NCI-H526 (cell line): ENCODE data around the gene TBC1D22A.

ENCODE experiments used
- DNase-seq, 2 experiments: peaks; one replicate each; lab custom pipeline; 2025; lab: John Stamatoyannopoulos, UW

TBC1D22A gene

DNA sequence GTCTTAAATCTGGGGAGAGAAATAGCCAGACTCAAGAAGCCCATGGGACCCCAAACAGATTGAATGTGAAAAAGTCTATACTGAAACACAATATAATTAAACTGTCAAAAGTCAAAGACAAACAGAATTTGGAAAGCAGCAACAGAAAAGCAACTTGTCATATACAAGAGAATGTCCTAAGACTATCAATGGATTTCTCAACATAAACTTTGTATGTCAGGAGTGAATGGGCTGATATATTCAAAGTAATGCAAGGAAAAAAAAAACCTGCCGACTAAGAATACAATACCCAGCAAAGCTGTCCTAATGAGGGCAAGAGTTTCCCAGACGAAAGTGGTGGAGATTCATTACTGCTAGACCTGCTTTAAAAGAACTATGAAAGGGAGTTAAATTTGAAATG lies 73.2 kb downstream of the TBC1D22A start:
- DNase-seq: no peak

DNA sequence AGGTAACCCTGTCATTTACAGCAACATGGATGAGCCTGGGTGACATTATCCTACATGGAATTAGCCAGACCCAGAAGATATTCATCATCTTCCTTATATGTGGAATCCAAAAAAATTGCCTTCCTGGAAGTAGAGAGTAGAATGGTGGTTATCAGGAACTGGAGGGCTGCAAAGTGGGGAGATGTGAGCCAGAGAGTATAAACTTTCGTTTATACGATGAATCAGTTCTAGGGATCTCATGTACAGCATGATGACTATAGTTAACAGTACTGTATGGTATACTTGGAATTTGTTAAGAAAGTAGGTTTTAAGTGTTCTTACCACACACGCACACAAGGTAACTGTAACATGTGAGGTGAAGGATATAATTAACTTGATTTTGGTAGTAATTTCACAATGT lies 79.1 kb downstream of the TBC1D22A start:
- DNase-seq: no peak

DNA sequence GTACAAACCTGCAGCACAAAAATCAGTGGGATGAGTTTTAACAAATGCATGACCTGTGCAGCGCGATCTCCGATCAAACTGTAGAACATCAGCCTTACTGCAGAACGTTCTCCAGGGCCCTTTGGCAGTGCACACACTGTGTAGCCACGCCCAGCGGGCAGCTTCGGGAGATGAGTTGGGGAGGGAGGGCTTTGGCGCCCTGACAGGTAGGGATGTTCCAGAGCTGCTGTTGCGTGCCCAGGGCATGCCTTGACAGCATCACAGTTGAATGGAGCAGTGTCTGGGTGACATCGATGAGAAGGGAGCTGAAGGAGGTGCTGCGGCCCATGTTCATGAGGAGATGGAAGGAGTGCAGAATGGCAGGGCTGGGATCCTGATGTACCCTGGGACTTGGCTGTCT lies 80.2 kb downstream of the TBC1D22A start:
- DNase-seq: peak in 1 of 2 experiments; percentile 2

DNA sequence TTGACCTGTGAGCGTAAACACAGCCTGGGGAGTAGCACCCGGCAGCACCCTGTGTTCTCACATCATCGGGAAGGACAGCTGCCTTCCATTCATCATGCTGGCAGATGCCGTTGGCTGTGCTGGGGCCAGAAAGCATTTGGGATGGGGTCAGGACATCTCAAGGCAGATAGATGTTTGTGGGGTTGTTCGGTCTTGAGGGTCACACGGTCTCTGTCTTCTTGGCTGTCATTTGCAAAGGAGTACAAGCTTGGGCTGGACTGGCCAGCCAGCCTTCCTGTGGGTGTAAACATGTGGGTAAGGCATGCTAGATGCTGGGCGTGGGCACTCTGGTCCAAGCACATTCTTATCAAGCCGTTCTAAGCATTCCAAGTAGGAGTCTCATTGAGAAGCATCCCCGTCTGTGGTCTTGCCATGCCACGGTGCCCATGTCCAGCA lies 81.4 kb downstream of the TBC1D22A start:
- DNase-seq: no peak

DNA sequence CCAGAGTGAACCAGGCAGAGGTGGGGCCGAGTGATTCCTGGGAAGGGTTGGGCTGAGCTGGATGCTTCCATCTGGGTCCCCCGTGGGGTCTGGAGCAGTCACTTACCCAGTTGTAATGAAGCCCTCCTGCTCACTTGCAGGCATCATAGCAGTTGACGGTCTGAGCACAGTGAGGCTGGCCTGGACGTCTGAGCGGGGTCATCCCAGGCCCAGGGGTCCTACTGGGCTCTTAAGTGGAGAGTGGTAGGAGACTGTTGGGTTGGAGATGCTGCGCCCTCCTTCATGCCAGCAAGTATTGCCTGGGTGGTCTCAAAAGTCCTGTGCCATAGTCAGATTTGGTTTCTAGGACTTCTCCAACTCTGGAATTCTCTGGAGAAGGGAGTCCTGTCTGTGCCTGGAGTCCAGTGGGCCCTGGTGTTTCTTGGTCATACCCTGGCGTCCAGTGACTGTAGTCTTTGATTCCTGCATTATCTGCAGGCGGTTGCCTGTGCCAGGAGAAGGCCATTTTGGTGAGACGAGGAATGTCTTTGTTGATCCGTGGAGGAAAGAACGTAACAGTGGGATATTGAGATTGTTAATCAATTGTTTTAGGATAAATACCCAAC lies 82.3 kb downstream of the TBC1D22A start:
- DNase-seq: no peak

DNA sequence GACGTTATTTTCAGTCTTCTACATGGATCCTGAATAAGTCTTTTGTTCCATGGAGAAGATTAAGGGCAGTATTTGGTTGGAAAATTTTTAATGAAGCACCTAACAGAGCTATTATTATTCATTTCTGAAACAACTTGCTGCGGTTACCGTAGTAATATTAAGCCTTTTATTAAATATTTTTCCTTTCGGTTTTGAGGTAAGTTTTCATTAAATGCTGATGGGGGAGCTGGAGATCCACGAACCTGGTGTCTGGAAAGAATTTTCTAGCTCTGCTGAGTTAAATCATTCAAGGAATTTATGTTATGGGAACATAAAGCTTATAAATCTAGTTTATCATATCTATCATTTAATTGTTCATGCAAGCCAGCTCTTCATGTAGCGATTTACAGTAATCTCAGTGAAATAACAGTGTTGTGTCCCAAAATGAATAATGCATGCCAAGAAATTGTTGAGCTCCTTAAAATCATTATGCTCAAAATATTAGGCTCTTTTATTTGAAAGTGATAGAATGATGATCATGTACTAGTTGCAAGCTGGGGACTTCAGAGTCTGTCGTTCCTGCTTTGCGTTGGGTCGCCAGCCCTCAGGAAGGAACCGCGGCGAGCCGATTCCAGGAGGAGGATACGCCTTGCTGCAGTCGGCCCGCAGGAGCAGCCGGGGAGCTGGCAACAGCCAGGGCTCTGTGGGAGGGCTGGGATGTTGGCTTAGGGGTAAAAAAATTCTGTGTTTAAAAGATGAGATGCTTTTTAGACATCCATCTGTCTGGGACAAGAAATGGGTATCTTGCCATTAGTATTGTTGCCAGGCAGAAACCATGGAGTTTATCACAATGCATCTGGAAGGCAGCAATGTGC lies 83.1 kb downstream of the TBC1D22A start:
- no peak for DNase-seq

DNA sequence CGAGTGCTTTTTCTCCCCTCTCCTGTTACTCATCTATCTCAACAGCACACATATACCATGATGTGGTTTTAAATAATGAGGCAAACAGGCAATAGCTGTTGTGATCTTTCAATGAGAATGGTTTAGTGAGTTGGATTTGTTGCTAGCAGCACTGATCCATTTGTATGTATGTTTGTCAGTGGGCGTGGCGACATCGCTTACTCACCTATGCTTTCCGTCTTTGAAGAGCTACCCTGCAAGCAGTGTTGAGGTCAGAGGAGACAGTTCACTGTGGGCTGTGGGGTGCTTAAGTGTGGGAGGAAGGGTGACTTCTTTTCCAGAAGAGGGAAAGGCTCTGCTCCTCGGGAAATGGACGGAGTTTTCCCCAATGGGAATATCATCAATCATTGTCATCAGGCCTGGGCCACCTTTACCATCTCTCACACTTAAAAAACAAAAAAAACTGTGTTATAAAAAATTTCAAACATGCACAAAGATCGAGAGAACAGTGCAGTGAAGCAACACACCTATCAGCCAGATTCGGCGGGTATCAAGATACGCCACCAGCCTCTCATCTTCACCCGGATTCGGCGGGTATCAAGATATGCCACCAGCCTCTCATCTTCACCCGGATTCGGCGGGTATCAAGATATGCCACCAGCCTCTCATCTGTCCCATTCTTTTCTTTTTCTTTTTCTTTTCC lies 83.8 kb downstream of the TBC1D22A start:
- DNase-seq: no peak

DNA sequence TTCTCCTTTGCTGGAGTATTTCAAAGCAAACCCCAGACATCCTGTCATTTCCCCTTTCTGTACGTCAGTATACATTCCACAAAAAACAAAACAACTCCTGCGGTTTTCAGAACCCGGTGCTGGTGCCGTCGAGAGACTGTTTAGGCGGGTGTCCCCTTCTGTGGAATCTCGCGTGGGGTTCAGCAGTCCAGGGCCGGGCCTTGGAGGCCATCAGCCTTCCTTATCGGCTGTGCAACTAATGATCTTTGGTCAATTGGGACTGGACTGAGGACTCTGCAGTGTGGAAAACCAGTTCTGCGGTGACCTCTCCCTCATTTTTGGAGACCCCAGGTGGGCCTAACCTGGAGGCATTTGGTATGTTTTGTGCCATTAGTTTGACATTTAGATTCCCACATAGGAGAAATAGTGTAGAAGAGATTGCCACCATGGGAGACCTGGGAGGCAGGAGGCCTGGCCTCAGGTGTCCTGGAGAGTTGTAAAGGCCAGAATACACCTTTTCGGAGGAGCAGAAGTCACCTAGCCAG lies 84.4 kb downstream of the TBC1D22A start:
- DNase-seq: no peak

DNA sequence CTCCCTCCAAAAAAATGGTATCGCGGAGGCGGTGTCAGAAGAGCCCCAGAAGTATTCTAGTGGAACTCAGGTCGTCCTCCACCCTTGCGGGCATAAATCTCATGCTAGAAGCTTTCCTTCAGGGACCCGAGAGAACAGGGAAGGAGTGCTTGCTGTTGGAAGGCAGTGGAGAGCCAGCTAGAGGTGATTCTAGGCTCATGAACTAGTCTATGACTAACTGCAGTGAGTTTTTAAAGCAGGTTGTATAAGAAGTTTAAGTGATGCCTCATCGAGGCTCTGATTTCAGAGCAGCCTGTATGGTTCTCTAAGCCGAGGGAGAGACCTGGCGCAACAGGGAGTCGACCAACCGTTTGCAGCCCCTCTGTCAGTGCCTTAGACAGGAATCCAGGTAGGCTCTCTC lies 85.7 kb downstream of the TBC1D22A start:
- no peak for DNase-seq

DNA sequence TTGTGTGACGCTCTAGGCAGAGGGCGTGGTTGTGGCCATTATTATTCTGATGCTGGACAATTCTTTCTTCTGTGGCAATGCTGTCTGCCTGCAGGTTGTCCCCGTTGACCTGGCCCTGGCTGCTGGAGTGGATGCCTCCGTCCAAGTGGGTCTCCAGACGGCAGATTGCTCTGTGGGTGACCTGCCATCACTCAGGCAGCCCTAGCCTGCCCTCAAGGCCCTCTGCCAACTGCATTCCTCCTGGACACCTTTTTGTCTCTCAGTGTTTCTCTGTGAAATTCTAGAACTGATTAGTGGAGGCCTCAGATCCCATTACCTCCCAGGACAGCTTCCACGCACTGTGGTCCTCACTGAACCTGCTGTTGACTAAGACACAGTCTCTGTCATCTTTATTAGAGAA lies 86.7 kb downstream of the TBC1D22A start:
- DNase-seq: no peak

DNA sequence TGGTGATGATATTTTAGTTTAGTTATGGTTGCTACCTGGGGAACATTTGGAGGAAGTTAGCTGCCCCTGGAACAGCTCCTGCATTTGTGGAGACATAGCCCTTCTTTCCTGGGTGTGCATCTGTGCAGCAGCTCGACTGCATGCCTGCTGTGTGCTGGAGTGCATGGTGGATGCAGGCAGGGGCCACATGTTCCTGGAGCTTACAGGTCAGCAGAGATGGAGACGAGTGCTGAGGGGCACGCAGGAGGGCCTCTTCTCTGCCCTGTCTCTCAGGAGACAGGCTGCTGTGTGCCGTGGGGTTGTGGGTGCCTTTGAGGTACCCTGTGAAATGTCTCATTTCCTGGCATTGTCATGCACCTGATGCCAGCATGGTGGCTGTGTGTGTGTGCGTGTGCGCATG lies 87.5 kb downstream of the TBC1D22A start:
- DNase-seq: no peak

DNA sequence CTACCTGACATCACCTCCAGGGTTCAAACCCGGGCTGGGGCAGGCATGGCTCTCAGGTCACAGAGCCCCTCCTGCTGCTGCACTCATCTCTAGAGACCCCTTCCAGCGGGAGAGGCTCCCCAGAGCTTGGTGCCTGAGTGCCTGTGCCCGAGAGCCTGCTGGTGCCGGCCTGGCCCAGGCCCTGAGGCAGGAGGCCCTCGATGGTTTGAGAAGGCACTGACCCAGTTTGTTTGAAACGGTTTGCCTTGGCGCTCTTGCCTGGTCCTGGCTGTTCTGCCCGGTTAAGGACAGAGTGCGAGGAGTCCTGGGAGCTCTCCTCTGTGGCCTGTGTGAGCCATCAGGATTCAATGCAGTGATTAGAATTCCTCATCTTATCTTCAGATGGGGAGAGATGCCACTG lies 88.9 kb downstream of the TBC1D22A start:
- no peak for DNase-seq

DNA sequence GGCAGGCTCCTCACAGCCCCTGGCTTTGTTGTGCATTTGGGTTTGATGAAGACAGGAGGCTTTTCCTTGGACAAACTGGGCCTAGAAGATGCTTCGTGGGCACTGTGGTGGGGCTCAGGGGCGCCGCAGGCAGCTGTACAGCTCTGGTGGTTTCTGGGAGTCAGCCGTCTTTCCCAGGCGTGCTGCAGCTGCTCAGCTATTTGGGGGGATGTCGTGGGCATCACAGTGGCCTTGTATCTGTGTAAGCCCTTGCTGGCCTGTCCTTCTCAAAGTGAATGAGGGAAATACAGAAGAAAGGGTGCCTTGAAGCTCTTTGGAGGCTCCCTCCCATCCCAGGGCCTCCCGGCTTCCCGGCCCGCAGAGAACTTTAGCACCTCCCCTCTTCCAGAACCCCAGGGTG lies 89.5 kb downstream of the TBC1D22A start:
- DNase-seq: no peak

DNA sequence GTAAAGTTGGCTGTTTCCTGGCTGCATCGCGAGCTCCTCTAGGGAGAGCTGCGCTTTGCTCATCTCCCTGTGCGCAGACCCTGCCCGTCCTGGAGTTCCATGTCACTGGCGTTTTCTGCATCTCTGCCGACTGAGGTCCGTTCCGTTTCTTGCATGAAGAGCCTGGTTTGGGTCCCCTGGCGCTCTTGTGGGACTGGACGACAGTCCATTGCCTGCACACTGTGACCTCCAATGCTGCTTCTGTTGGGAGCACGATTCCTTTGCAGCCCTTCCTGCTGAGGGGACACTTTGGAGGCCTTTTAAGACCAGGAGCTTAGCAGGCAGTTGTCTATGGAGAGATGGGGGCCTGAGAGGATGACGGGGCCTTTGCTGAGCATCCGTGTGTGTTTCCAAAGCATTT lies 90.3 kb downstream of the TBC1D22A start:
- no peak for DNase-seq

DNA sequence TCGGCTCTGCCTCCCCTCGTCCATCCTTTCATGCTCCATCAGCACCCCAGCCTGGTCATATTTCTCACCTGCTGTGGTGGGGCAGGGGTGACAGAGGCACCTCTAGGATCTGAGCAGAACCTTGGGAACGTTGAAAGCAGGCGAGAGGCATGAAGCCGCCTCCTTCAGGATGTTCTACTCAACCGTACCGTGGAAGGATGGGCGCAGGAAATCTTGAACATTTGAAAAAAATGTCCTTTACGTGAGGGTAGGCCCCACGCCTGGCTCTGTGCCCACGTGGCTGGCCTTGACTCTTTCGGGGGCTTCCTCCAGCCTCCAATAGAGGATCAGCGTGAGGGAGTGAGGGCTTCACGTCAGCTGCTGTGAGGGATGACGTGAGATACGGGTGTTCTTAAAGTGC lies 90.7 kb downstream of the TBC1D22A start:
- no peak for DNase-seq

DNA sequence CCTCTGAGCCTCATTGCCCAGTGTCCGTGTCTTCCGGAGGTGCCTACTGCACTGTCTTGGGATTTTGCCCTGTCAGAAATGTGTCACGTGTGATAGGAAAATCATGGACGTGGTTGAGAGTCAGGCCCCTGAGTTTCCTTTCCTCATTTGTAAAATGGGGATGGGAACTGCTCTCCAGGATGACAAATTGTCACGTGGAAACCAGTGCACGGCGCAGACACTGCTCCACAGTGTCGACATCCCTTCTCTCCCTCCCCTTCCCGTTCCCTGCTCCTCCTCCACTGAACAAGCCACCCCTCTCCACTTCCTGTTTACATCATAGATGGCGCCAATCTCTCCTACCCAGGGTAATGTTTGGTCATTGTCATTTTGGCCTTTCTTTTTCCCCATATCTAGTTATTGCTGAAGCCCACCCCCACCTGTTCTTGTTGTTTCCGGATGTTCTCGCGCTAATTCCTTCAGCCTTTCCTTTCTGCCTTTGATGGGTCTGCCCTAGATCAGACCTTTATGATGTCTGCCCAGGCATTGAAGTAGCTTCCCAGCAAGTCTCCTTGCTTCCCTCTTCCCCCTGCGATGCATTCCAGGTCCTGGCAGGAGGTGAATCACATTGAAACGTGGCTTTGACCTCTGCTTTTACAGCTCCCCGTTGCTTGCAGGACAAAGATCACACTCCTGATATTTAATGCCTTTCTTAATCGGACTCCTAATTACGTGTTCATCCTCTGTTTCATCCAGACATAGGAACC lies 91.8 kb downstream of the TBC1D22A start:
- no peak for DNase-seq

DNA sequence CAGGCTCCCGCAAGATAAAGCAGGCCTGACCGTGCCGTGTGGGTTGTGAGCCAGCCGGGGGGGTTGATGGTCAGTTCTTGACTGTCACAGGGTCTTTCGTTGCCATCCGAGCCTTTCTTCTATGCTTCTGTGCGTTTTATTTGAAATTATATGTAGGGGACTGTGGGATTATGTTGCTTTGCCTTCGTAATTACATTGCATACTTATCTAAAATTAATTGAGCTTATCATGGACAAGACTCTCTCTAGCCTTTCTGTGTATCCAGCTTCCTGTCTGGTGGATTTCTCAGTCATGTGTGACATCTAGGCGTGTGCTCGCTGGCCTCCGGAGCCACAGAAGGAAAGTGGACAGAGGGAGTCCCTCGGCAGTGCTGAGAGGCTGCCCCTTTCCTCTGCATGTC lies 93.2 kb downstream of the TBC1D22A start:
- no peak for DNase-seq

DNA sequence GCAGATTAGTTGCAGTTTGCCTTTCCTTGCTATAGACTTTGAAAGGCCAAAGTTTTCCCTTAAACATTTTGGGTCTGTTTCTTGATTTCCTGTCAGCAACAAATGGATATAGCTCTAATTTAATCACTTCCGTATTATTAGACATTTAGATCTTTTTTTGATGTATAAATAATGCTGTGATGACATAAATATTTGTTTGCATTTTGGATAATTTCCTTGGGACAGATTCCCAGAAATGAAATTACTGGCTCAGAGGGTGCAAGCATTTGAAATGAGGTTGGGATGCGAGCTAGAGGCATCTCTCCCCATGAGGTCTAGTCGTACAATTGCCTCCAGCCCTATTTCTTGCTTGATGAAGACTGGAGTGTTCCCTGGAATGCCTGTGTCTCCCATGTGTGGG lies 94.2 kb downstream of the TBC1D22A start:
- DNase-seq: no peak

DNA sequence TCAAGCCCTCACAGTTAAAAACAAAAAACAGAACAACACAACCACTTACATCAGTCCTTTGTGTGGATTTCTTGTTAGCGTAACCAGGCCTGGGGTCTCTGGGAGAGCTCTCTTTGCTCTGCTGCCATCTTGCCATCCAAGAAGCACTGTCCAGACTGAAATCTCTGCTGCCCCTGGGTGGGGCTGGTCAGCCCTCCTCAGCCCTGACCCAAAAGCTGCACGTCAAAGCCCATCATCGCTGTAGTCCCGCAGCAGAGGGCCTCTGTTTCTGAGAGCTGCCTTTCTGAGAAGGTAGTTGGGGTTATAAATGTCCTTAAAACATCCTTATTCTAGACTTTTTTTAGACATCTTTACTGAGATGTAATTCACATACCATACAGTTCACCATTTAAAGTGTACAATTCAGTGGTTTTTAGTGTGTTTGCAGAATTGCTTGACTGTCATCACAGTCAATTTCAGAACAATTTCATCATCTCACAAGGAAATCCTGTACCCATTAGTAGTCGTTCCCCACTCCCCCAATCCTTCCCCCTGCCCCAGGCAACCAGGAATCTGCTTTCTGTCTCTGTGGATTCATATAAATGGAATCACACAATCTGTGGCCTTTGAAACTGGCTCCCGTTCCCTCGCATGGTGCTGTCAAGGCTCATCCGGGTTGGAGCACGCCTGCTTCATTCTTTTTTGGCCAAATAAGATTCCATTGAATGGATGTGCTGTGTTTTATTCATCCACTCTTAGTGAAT lies 94.9 kb downstream of the TBC1D22A start:
- no peak for DNase-seq

DNA sequence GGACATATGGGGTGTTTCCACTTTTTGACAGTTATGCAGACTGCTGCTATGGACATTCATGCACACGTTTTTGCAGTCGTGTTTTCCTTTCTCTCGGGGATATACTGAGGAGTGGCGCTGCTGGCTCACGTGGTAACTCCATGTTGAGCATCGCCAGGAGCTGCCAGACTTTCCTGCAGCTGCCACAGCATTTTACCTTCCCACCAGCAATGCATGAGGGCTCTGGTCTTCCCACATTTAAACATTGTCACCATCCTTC lies 95.4 kb downstream of the TBC1D22A start:
- no peak for DNase-seq

DNA sequence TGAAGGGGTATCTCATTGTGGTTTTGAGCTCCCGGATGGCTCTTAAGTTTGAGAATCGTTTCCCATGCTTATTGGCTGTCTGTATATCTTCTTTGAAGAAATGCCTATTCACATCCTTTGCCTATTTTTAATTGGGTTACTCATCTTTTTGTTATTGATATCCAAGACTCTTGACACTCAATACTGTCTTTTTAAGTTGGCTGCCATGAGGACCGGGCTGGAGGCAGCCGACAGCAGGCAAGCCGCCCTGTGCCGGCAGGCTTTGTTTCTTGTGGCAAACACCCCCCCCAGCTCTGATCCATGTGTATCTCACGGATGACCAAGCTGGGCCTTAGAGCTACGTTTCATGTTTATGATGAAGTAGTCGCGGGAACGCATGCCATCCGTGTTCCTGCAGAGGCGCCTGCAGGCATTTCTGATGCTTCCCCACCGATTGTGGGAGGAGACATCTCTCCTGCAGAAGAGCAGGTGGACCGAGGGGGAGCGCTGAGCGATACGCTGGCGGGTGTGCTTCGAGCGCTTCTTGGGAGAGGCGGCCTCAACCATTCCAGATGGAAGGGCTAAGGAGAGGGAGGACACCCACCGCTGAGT lies 95.8 kb downstream of the TBC1D22A start:
- DNase-seq: no peak
